SK-N-SH (cell line): ENCODE results near the gene SGCE. TPM values are rescaled to one million over a fixed set of nuclear protein-coding genes. Genes with fewer than 3 reads are reported as not detected.

ENCODE experiments used
- CTCF ChIA-PET: fragments of 300-600, 350-600 bp; formaldehyde crosslinking; extraction: SDS; loops from one replicate; lab custom pipeline; 2021; lab: Yijun Ruan, JAX
- POLR2A ChIA-PET: fragments of 350-600 bp; sonication (Branson Sonifier 250); formaldehyde crosslinking; extraction: SDS; loops from one replicate; lab custom pipeline; 2020; ENCODE audit warnings: antibody characterized with exemption, inconsistent platforms; lab: Yijun Ruan, JAX
- DNase-seq: peaks from one replicate; pipeline ENCODE4 v3.0.0; 2012
- H2AFZ ChIP-seq: fragments of 200-600 bp; sonication (generic); 2 replicates; pipeline ENCODE4 v1.8.1; 2016; ENCODE audit warnings: antibody characterized with exemption, mild to moderate bottlenecking, low read depth
- H3F3A ChIP-seq: fragments of 200-600 bp; sonication (generic); replicated peaks from 2 replicates; pipeline ENCODE3; 2016; ENCODE audit warnings: antibody characterized with exemption, mild to moderate bottlenecking; ENCODE audit not compliant: insufficient read depth
- H3K27ac ChIP-seq, 2 experiments: fragments of 200-500 bp in 1 of 2; fragments of 200-600 bp in 1 of 2; sonication (Bioruptor generic) in 1 of 2; sonication (generic), shearing (Covaris generic) in 1 of 2; 2 replicates each; pipeline versions ENCODE4 v1.5.1 to v1.6.1; 2014 to 2016; ENCODE audit warnings: low read depth in 2 of 2, inconsistent platforms in 1 of 2, low read length in 1 of 2, mild to moderate bottlenecking in 1 of 2, mixed read lengths in 1 of 2
- H3K27me3 ChIP-seq: fragments of 200-600 bp; sonication (generic), shearing (Covaris generic); 2 replicates; pipeline ENCODE4 v1.6.1; 2016; ENCODE audit warnings: mixed run types; ENCODE audit not compliant: insufficient read depth
- H3K36me3 ChIP-seq, 2 experiments: fragments of 200-500 bp in 1 of 2; fragments of 200-600 bp in 1 of 2; sonication (Bioruptor generic) in 1 of 2; sonication (generic) in 1 of 2; replicated peaks in 1 of 2; 2 replicates each; pipeline versions ENCODE3 to v1.5.1; 2014 to 2016; ENCODE audit warnings: low read length in 1 of 2, mild to moderate bottlenecking in 1 of 2; ENCODE audit not compliant: insufficient read depth in 2 of 2, control insufficient read depth in 1 of 2
- H3K4me1 ChIP-seq, 2 experiments: fragments of 200-500 bp in 1 of 2; fragments of 200-600 bp in 1 of 2; sonication (Bioruptor generic) in 1 of 2; sonication (generic), shearing (Covaris generic) in 1 of 2; 2 replicates each; pipeline versions ENCODE4 v1.5.1 to v1.6.1; 2014 to 2016; ENCODE audit warnings: low read depth in 1 of 2, low read length in 1 of 2, mixed run types in 1 of 2; ENCODE audit not compliant: insufficient read depth in 2 of 2, control insufficient read depth in 1 of 2
- H3K4me2 ChIP-seq: fragments of 200-600 bp; sonication (generic), shearing (Covaris generic); 2 replicates; pipeline ENCODE4 v1.6.1; 2017; ENCODE audit warnings: mixed run types
- H3K4me3 ChIP-seq, 2 experiments: fragments of 200-500 bp in 1 of 2; fragments of 200-600 bp in 1 of 2; sonication (Bioruptor generic) in 1 of 2; sonication (generic), shearing (Covaris generic) in 1 of 2; 2 replicates each; pipeline versions ENCODE4 v1.5.1 to v1.8.1; 2014 to 2016; ENCODE audit warnings: low read depth in 2 of 2, inconsistent platforms in 1 of 2, low read length in 1 of 2, mild to moderate bottlenecking in 1 of 2, mixed read lengths in 1 of 2, moderate library complexity in 1 of 2
- H3K79me2 ChIP-seq: fragments of 200-600 bp; sonication (generic); 2 replicates; pipeline ENCODE4 v1.8.1; 2017; ENCODE audit warnings: mild to moderate bottlenecking; ENCODE audit not compliant: insufficient read depth
- H3K9ac ChIP-seq: fragments of 200-600 bp; sonication (generic); 2 replicates; pipeline ENCODE4 v1.6.1; 2017; ENCODE audit warnings: mixed run types
- H3K9me2 ChIP-seq: fragments of 200-600 bp; sonication (generic); 2 replicates; pipeline ENCODE4 v1.6.1; 2017; ENCODE audit warnings: mixed run types
- H3K9me3 ChIP-seq: fragments of 200-600 bp; sonication (generic); 2 replicates; pipeline ENCODE4 v1.6.1; 2017; ENCODE audit warnings: mixed run types, mild to moderate bottlenecking, moderate library complexity
- H4K20me1 ChIP-seq: fragments of 200-600 bp; sonication (generic); 2 replicates; pipeline ENCODE4 v1.6.1; 2017; ENCODE audit warnings: mild to moderate bottlenecking, mixed run types; ENCODE audit not compliant: insufficient read depth
- CTCF ChIP-seq: fragments of 200-600 bp; sonication (generic); IDR thresholded peaks from 2 replicates; pipeline ENCODE4 v1.6.1; 2017; ENCODE audit warnings: antibody characterized with exemption, mild to moderate bottlenecking, moderate library complexity
- EZH2phosphoT487 ChIP-seq: fragments of 200-600 bp; sonication (generic); IDR thresholded peaks from 2 replicates; pipeline ENCODE4 v1.6.1; 2017; ENCODE audit warnings: low read depth, mixed run types, mild to moderate bottlenecking, antibody characterized with exemption, moderate library complexity, borderline replicate concordance
- FOSL2 ChIP-seq: IDR thresholded peaks from 2 replicates; pipeline ENCODE4 v1.4.0; 2012; ENCODE audit warnings: low read depth, mild to moderate bottlenecking, moderate library complexity, borderline replicate concordance
- FOXM1 ChIP-seq: IDR thresholded peaks from 2 replicates; pipeline ENCODE4 v1.4.0; 2012; ENCODE audit warnings: low read depth, mild to moderate bottlenecking
- JUND ChIP-seq: IDR thresholded peaks from 2 replicates; pipeline ENCODE4 v1.4.0; 2012
- MAX ChIP-seq: IDR thresholded peaks from 2 replicates; pipeline ENCODE4 v1.4.0; 2012; ENCODE audit warnings: low read depth
- MXI1 ChIP-seq: IDR thresholded peaks from 2 replicates; pipeline ENCODE4 v1.6.1; 2012; ENCODE audit warnings: mild to moderate bottlenecking, low read depth, low read length, improper control_type of control experiment
- NFIC ChIP-seq: IDR thresholded peaks from 2 replicates; pipeline ENCODE4 v1.4.0; 2012; ENCODE audit warnings: borderline replicate concordance
- NRF1 ChIP-seq: IDR thresholded peaks from 2 replicates; pipeline ENCODE4 v1.6.1; 2012; ENCODE audit warnings: low read depth, mild to moderate bottlenecking, low read length
- RCOR1 ChIP-seq: fragments of 150-350 bp; IDR thresholded peaks from 2 replicates; pipeline ENCODE4 v1.6.1; 2017; ENCODE audit warnings: antibody characterized with exemption, low read length
- SMC3 ChIP-seq: IDR thresholded peaks from 2 replicates; pipeline ENCODE4 v1.6.1; 2012; ENCODE audit warnings: low read depth, low read length, improper control_type of control experiment
- TAF1 ChIP-seq: IDR thresholded peaks from 2 replicates; pipeline ENCODE4 v1.6.1; 2012; ENCODE audit warnings: low read depth, mild to moderate bottlenecking, low read length, moderate library complexity, borderline replicate concordance
- USF2 ChIP-seq: fragments of 150-350 bp; IDR thresholded peaks from 2 replicates; pipeline ENCODE4 v1.6.1; 2017; ENCODE audit warnings: antibody characterized with exemption, low read length, low read depth, borderline replicate concordance
- ZBTB33 ChIP-seq: IDR thresholded peaks from 2 replicates; pipeline ENCODE4 v1.4.0; 2012; ENCODE audit warnings: low read depth, borderline replicate concordance
- WGBS: methylation state at CpG from one replicate; pipeline ENCODE4 v1.1.6; 2017; ENCODE audit warnings: low lambda C conversion rate; 5-methylcytosine and 5-hydroxymethylcytosine counted together
- polyA plus RNA-seq, 3 experiments: library from polyadenylated mRNA; depleted of rRNA; stranded (reverse); fragments of >200 nt; gene quantifications; 2 replicates each; pipeline ENCODE4 v1.2.3, GENCODE V29; 2012

Gene SGCE
- polyA plus RNA-seq, 1 of the 3 experiments (the other 2 are of a cell fraction): 69.5 TPM

- TF ChIP-seq EZH2phosphoT487 (no peak), RCOR1 (no peak), TAF1 (no peak), JUND (no peak), USF2 (no peak), FOSL2 (no peak), SMC3 (no peak), NFIC (no peak), ZBTB33 (no peak), FOXM1 (no peak), NRF1 (no peak), CTCF (no peak), MXI1 (no peak), MAX (no peak)
- H2AFZ ChIP-seq: no peak overlapping the region
- H3K4me3 ChIP-seq: no peak overlapping the region
- no peaks in the 10 kb centered on the region for H3K79me2 ChIP-seq
- H3K27ac ChIP-seq: no peak overlapping the region
- POLR2A ChIA-PET: no interaction called here
- H3K4me2 ChIP-seq: no peak overlapping the region
- H3K9ac ChIP-seq: no peak overlapping the region
- peaks cover 81% of the 10 kb centered on the region in 2 experiments for H3K36me3 ChIP-seq
- DNase-seq: no peak
- H3K9me3 ChIP-seq: no peaks in the 10 kb centered on the region
- WGBS: 88% methylated on average over 1 of the region's 1 CpG
- CTCF ChIA-PET: interaction anchor here (0.7 kb wide), 1 partner anchor 717 kb away, joined by 3 read pairs; no protein-coding TSS in a partner anchor
- H3K27me3 ChIP-seq: no peaks in the 10 kb centered on the region
- peaks cover 0 to 3% of the 10 kb centered on the region in 2 experiments; a peak in 1 of 4 replicates for H3K4me1 ChIP-seq
- no peaks in the 10 kb centered on the region for H4K20me1 ChIP-seq
- H3F3A ChIP-seq: peaks cover 10% of the 10 kb centered on the region
- no peaks in the 10 kb centered on the region for H3K9me2 ChIP-seq
Observed at GRCh38 chr7:94540428-94540827, 115.5 kb downstream of the SGCE start.

Other genes starting within 250 kb of the SGCE start
- 8.5 and 12.2 TPM in 2 replicates for gene CASD1, start 146.3 kb downstream of the SGCE start, polyA plus RNA-seq (2012; rRNA removed)